ENCODE measurements around the gene DHPS.
"Not testable (repeated sequence)": the region's sequence is repeated elsewhere in the genome, so short reads cannot be mapped to it uniquely, and the experiment has no call there.

DHPS gene

DNA sequence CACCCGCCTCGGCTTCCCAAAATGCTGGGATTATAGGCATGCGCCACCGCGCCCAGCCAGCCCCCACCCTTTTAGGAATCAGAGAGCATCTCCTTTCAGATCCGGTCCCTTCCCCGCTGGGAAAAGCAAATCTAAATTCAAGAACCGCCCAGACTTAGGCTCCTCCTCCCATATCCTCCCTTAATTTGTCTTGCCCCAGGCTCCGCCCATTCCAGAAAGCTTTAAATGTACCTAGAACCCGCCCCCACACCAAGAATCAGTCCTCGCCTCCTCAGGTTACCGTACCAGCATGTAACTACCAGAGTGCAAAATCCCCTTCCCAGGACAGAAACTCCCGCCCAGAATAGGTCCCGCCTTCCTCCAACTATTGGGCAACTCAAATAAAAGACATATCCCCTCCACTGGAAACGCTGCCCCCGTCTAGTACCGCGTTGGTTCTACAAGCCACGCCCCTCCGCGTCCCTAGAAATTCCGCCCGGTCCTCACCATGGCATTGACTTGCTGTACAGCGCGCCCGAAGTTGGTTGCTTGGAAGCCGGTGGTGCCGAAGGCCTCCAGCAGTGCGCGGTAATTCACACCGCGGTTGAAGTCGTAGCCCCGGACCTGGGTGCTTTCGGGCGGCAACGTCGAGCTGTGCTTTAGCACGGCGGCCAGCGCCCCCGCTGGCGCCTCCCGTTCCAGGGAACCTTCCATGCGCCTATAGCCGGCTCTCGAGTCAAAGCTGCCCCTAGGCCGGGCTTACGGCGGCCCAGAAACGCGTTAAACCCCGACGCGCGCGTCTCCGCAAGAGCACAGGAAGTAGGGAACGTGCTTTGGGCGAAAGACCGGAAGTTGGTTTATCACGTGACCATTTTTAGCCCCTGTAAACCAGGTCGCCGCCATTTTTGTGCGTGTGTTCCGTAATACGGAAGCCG lies at the start of gene DHPS:
DHPS (minus strand) TSS at position 807 of the 914 bp plus-strand sequence; CDS start at position 693, 114 bp downstream.
- DNase-seq = peak; percentile 97

DNA sequence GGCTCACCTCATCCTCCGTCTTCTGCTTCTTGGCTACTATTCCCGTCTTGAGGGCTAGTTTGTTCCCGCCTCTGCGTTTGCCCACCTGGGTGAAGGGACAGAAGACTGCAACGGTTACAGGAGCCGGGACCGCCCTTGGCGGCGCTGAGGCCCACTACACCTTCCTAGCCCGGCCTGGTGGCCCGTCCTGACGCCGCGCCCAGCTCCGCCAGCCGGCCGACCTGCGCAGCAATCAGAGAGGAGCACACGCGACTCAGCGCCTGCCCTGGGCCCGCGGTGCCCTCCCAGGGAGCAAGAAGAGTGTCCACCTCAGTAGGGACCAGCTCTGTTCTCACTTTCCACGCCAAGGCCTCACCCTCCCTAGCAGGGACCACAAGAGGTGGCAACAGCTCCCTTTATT lies 49.7 kb upstream of the DHPS start:
- no peak for DNase-seq

GRCh38 chr19:12730064-12730463 lies 48.4 kb upstream of the DHPS start:
- no peak for DNase-seq

GRCh38 chr19:12727745-12728433 lies 46.2 kb upstream of the DHPS start:
- DNase-seq = no peak

DNA sequence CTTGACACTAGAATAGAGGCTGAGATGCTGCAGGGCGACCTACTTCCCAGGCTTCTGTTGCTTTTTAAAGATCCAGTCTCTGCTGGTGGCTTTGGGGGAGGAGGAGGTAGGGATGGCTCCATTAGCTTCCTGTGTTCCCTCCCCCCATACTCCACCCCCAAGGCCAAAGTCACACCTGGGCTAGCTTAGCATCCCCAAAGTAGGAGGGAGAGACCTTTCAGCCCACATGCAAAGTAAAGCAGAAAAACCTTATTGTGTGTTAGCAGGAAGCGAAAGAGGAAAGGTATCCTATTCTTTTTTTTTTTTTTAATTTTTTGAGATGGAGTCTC lies 45.3 kb upstream of the DHPS start:
- no peak for DNase-seq

DNA sequence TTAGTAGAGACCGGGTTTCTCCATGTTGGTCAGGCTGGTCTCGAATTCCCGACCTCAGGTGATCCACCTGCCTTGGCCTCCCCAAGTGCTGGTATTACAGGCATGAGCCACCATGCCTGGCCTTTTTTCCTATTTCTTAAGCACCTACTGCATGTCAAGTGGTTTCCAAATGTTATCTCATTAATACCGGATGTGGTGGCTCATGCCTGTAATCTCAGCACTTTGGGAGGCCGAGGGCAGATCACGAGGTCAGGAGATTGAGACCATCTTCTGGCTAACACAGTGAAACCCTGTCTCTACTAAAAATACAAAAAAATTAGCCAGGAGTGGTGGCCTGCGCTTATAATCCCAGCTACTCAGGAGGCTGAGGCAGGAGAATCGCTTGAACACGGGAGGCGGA lies 43.9 kb upstream of the DHPS start:
- not testable (repeated sequence) for DNase-seq

- peak; percentile 63 for DNase-seq
These were observed 42.2 kb upstream of the DHPS start, which contains the start of gene TNPO2 for GRCh38 chr19:12723641-12724426. TSS of gene TNPO2 (minus strand) at chr19:12723932. CDS start at chr19:12720977, 2,955 bp downstream.

DNA sequence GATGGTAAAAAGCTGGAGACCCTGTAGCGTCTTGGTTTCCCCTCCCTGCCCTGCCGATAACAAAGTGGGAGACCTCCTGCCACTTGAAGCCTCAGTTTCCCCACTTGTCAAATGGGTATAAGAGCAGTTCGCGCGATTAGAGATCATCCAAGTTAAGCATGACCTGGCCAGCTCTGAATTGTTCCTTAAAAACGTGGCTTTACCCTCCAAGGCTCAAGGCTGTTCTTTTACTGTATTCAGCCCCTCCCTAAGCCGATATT lies 41.6 kb upstream of the DHPS start:
- DNase-seq = no peak

- peak; percentile 97 for DNase-seq
These were observed 41.1 kb upstream of the DHPS start for GRCh38 chr19:12722566-12723380.

GRCh38 chr19:12721656-12722565 lies 40.2 kb upstream of the DHPS start:
- peak; percentile 13 for DNase-seq

DNA sequence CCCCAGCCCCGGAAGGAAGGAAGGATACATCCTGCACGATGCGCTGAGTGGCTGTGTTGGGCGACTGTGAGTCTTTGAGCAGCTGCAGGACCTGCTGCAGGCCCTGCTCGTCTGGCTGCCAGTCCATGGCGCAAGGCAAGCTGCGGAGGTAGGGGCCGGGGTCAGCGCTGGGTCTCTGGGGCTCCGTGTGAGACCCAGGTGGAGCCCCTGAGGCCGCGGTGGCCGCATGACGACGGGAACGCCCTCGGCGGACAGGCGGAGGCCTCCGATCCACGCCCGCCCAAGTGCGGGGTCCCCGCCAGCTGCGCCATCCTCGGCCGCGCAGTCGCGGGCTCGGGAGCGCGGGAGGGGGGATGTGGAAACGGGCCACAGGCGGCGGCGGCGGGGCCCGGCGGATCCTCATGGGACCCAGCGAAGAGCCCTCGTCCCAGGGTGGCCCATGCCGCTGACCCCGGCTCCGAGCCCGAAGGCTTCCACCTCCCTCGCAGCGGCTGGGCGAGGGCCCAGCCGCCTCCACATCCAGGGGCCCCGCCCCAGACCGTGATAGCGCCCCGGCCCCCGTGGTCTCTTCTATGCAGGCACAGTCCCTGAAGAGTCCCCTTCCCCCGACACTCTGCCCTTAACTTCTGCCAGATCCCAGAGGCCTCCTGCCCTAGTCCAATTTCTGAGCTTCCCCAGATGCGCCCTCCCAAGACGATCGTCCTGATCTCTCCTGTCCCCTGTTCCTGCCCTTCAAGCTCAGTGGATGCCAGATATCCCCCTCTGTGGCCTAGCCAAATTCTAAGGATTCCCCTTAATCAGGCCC lies 39.4 kb upstream of the DHPS start:
- no peak for DNase-seq

DNA sequence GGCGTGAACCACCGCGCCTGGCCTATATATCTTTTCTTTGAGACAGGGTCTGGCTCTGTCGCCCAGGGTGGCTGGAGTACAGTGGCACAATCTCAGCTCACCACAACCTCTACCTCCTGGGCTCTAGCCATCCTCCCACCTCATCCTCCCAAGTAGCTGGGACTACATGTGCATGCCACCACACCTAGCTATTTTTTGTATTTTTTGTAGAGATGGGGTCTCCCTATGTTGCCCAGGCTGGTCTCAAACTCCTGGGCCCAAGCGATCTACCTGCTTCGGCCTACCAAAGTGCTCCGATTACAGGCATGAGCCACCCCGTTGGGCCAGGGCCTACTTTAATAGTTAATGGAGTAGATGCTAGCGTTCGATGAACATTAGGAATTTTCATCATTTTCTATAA lies 38.6 kb upstream of the DHPS start:
- DNase-seq = no peak

GRCh38 chr19:12715929-12716328 lies 34.2 kb upstream of the DHPS start:
- DNase-seq = no peak

DNA sequence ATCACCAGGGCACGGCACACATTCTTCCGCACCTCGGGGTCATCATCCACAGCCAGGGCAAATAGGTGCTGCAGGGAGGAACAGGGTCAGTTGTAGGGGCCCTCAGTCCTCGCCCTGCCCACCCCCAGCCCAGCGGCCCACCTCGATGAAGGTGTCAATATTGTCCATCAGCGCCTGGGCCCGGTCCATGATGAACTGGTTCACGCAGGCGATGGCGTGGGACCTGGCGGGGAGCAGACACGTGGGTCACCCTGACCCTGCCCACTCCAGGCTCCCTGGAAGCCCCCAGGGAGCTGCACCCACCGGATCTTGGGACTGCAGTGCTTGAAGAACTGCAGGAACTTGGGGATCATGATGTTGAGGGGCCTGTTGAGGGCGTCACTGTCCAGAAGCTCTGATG lies 33.4 kb upstream of the DHPS start:
- DNase-seq = no peak

DNA sequence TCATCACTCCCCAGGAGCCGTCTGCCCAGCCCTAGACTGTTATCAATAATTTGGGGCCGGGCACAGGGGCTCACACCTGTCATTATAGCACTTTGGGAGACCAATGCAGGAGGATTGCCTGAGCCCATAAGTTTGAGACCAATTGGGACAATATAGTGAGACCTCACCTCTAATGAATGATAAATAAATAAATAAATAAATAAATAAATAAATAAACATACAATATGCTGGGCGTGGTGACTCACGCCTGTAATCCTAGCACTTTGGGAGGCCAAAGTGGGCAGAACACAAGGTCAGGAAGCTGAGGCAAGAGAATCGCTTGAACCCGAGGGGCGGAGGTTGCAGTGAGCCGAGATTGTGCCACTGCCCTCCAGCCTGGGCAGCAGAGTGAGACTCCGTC lies 31.6 kb upstream of the DHPS start:
- not testable (repeated sequence) for DNase-seq

- not testable (repeated sequence) for DNase-seq
These were observed 30.4 kb upstream of the DHPS start for GRCh38 chr19:12712077-12712476.

DNA sequence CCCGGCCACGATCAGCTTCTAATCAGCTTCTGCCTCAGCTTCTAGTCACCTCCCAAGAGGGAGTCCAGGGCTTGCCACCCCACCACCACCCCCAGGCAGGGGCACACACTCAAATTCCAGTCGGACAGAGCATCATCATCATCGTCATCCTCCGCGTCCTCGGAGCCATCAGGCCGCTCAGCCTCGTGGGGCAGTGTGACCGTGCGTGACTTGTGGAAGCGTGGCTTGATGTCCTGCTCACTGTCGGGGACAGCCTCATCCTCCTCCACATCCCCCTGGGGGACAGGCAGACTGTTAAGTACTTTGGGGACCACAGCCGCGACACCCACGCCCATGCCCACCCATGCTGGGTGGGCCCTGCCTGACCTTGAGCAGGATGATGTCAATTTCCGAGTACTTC lies 29.5 kb upstream of the DHPS start:
- no peak for DNase-seq

DNA sequence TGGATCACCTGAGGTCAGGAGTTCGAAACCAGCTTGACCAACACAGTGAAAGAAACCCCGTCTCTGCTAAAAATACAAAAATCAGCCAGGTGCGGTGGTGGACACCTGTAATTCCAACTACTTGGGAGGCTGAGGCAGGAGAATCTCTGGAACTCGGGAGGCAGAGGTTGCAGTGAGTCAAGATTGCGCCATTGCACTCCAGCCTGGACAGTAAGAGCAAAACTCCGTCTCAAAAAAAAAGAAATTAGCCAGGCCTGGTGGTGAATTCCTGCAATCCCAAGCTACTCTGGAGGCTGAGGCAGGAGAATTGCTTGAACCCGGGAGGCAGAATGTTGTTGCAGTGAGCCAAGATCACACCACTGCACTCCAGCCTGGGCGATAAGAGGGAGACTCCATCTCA lies 27.0 kb upstream of the DHPS start:
- DNase-seq = no peak

- no peak for DNase-seq
These were observed 24.6 kb upstream of the DHPS start for GRCh38 chr19:12706332-12706718.

- DNase-seq = no peak
These were observed 24.1 kb upstream of the DHPS start for GRCh38 chr19:12705654-12706331.
